ENCODE data around the gene CFAP107. TPM values are rescaled to one million over a fixed set of nuclear protein-coding genes. Genes with fewer than 3 reads are reported as not detected.
"Not testable (repeated sequence)": the region's sequence is repeated elsewhere in the genome, so short reads cannot be mapped to it uniquely, and the experiment has no call there.

Gene CFAP107
- total RNA-seq, 4 donors from 2014 or later: not detected

GRCh38 chr1:12722626-12723025 lies 23.4 kb upstream of the CFAP107 start:
- Histone ChIP-seq H3K4me3 (no peak overlapping the region), H3K27ac (no peak overlapping the region), H3K4me1 (no peaks in the 10 kb centered on the region), H3K36me3 (no peaks in the 10 kb centered on the region), H3K27me3 (no peaks in the 10 kb centered on the region), H3K9me3 (peaks cover 0 to 6% (median 0%) of the 10 kb centered on the region in 4 donors)
- TF ChIP-seq POLR2A (IDR thresholded peaks at IDR 0.05) (no peak), EP300 (IDR thresholded peaks at IDR 0.05) (no peak)
- TF ChIP-seq, protein P1, sequence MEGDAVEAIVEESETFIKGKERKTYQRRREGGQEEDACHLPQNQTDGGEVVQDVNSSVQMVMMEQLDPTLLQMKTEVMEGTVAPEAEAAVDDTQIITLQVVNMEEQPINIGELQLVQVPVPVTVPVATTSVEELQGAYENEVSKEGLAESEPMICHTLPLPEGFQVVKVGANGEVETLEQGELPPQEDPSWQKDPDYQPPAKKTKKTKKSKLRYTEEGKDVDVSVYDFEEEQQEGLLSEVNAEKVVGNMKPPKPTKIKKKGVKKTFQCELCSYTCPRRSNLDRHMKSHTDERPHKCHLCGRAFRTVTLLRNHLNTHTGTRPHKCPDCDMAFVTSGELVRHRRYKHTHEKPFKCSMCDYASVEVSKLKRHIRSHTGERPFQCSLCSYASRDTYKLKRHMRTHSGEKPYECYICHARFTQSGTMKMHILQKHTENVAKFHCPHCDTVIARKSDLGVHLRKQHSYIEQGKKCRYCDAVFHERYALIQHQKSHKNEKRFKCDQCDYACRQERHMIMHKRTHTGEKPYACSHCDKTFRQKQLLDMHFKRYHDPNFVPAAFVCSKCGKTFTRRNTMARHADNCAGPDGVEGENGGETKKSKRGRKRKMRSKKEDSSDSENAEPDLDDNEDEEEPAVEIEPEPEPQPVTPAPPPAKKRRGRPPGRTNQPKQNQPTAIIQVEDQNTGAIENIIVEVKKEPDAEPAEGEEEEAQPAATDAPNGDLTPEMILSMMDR (IDR thresholded peaks at IDR 0.05): no peak
- no peak for DNase-seq (ENCODE audit: low spot score in 2 of 2)
- 77 to 96% methylated on average over 1 of the region's 1 CpG for WGBS, 2 donors

- TF ChIP-seq, protein P1 (IDR thresholded peaks at IDR 0.05): no peak
- TF ChIP-seq POLR2A (IDR thresholded peaks at IDR 0.05): no peak
- no peak for TF ChIP-seq EP300 (IDR thresholded peaks at IDR 0.05)
- H3K4me1 ChIP-seq: no peaks in the 10 kb centered on the region
- H3K36me3 ChIP-seq: no peaks in the 10 kb centered on the region
- no peaks in the 10 kb centered on the region for H3K27me3 ChIP-seq
- WGBS, 2 donors: 79 to 82% methylated on average over 2 of the region's 2 CpGs
- peaks cover 0 to 49% (median 3%) of the 10 kb centered on the region in 4 donors for H3K9me3 ChIP-seq
- H3K27ac ChIP-seq: no peak overlapping the region
- no peak overlapping the region for H3K4me3 ChIP-seq
- DNase-seq (ENCODE audit: low spot score in 2 of 2): no peak
Observed at GRCh38 chr1:12728391-12728790, 17.6 kb upstream of the CFAP107 start.

- no peak for DNase-seq (ENCODE audit: low spot score in 2 of 2)
- Histone ChIP-seq H3K36me3 (no peaks in the 10 kb centered on the region), H3K9me3 (peaks cover 0 to 49% (median 3%) of the 10 kb centered on the region in 4 donors), H3K4me3 (no peak overlapping the region), H3K27ac (no peak overlapping the region), H3K4me1 (no peaks in the 10 kb centered on the region), H3K27me3 (no peaks in the 10 kb centered on the region)
- TF ChIP-seq EP300 (IDR thresholded peaks at IDR 0.05) (no peak), POLR2A (IDR thresholded peaks at IDR 0.05) (no peak)
- TF ChIP-seq, protein P1 (IDR thresholded peaks at IDR 0.05): no peak
- WGBS, 2 donors: 88 to 92% methylated on average over 1 of the region's 1 CpG
Observed at GRCh38 chr1:12730156-12730555, 15.8 kb upstream of the CFAP107 start.

- H3K4me1 ChIP-seq; DNase-seq (ENCODE audit: low spot score in 2 of 2); H3K4me3 ChIP-seq; H3K27me3 ChIP-seq; H3K36me3 ChIP-seq; H3K27ac ChIP-seq: not testable (repeated sequence)
- peaks cover 0 to 49% (median 3%) of the 10 kb centered on the region in 4 donors for H3K9me3 ChIP-seq
- 76 to 78% methylated on average over 2 of the region's 2 CpGs for WGBS, 2 donors
Observed at GRCh38 chr1:12731084-12731483, 14.9 kb upstream of the CFAP107 start.

DNA sequence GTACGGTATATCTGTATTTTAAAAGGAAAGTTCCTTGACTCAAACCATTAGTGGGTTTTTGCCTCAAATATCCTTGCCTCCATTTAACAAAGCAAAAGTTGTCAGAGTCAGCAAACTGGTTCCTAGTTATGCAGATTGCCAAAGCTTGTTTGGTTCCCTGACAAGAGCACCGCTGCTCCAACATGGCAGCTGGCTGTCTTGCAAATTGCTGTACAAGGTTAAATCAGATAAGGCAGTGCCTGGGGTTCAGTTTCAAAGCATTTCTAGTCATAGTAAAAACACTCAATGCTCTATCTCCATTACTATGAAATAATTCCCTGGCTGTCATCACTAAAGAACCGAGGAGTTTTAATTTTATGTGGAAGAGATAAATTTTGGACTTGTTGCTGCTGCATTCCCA lies 11.3 kb upstream of the CFAP107 start:
- Histone ChIP-seq H3K27ac (no peak overlapping the region), H3K9me3 (peaks cover 0 to 44% (median 0%) of the 10 kb centered on the region in 4 donors), H3K4me1 (no peaks in the 10 kb centered on the region), H3K36me3 (no peaks in the 10 kb centered on the region), H3K27me3 (no peaks in the 10 kb centered on the region), H3K4me3 (no peak overlapping the region)
- no peak for DNase-seq (ENCODE audit: low spot score in 2 of 2)
- TF ChIP-seq, protein P1 (IDR thresholded peaks at IDR 0.05): no peak
- TF ChIP-seq EP300 (IDR thresholded peaks at IDR 0.05): no peak
- no peak for TF ChIP-seq POLR2A (IDR thresholded peaks at IDR 0.05)
- 84 to 89% methylated on average over 3 of the region's 3 CpGs for WGBS, 2 donors

DNA sequence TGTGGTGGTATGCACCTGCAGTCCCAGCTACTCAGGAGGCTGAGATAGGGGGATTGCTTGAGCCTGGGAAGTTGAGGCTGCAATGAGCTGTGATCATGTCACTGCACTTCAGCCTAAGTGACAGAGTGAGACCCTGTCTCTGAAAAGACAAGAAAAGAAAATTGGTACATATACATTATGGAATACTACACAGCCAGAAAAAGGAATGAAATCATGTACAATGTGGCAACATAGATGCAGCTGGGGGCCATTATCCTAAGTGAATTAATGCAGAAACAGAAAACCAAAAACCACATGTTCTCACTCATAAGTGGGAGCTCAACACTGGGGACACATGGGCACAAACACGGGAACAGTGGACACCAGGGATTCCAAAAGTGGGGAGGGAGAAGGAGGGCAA lies 7.1 kb upstream of the CFAP107 start:
- Histone ChIP-seq H3K27ac (no peak overlapping the region), H3K27me3 (no peaks in the 10 kb centered on the region), H3K4me1 (no peaks in the 10 kb centered on the region), H3K36me3 (no peaks in the 10 kb centered on the region), H3K4me3 (no peak overlapping the region), H3K9me3 (peaks cover 0 to 15% (median 0%) of the 10 kb centered on the region in 4 donors)
- TF ChIP-seq, protein P1 (IDR thresholded peaks at IDR 0.05): no peak
- no peak for TF ChIP-seq EP300 (IDR thresholded peaks at IDR 0.05)
- no peak for TF ChIP-seq POLR2A (IDR thresholded peaks at IDR 0.05)
- 93 to 95% methylated on average over 1 of the region's 1 CpG for WGBS, 2 donors
- DNase-seq (ENCODE audit: low spot score in 2 of 2): no peak

Measured in tibial nerve (tissue), 4 donors.